ENCODE results near the gene RBMS3. TPM values are rescaled to one million over a fixed set of nuclear protein-coding genes. Genes with fewer than 3 reads are reported as not detected.

RBMS3 gene
- total and polyA plus RNA-seq, 7 donors = 0.46 to 61.9 (median 39.9) TPM

DNA sequence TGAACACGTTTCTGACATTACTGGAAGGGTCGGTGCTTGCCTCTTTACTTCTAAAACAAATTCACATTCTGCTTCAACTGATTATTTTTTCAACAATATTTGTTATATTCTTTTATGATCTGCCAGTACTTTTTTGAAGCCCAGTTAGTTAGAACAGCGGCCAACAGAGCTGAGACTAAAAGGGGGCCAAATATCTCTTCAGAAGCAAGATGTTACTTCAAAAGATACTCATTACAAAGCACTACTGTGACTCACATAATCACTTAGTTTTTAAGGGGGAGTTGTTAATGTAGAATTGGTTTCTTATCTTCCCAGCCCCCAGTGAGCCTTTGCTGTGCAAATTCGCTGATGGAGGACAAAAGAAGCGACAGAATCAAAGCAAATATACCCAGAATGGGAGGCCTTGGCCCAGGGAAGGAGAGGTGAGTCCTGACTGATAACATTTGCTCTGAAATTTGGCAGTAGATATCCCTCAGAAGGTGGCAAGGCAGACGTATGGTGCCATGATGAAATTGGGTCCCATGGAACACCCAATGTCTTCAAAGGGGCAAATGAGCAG, 587.8 kb downstream of the RBMS3 start:
- Histone ChIP-seq H3K9me3 (no peaks in the 10 kb centered on the region), H3K27me3 (no peaks in the 10 kb centered on the region), H3K4me3 (no peak overlapping the region), H3K27ac (no peak overlapping the region), H3K4me1 (no peaks in the 10 kb centered on the region), H3K36me3 (no peaks in the 10 kb centered on the region)
- no peak for DNase-seq
- TF ChIP-seq POLR2A (IDR thresholded peaks at IDR 0.05) = no peak
- TF ChIP-seq, protein P1, sequence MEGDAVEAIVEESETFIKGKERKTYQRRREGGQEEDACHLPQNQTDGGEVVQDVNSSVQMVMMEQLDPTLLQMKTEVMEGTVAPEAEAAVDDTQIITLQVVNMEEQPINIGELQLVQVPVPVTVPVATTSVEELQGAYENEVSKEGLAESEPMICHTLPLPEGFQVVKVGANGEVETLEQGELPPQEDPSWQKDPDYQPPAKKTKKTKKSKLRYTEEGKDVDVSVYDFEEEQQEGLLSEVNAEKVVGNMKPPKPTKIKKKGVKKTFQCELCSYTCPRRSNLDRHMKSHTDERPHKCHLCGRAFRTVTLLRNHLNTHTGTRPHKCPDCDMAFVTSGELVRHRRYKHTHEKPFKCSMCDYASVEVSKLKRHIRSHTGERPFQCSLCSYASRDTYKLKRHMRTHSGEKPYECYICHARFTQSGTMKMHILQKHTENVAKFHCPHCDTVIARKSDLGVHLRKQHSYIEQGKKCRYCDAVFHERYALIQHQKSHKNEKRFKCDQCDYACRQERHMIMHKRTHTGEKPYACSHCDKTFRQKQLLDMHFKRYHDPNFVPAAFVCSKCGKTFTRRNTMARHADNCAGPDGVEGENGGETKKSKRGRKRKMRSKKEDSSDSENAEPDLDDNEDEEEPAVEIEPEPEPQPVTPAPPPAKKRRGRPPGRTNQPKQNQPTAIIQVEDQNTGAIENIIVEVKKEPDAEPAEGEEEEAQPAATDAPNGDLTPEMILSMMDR (IDR thresholded peaks at IDR 0.05) = no peak
- TF ChIP-seq POLR2AphosphoS5 (IDR thresholded peaks at IDR 0.05) = no peak
- TF ChIP-seq EP300 (IDR thresholded peaks at IDR 0.05) = no peak
- intact Hi-C loops (cut with DNase I) = no loop called here
- 83 to 84% methylated on average over 6 of the region's 6 CpGs for WGBS, 2 donors

DNA sequence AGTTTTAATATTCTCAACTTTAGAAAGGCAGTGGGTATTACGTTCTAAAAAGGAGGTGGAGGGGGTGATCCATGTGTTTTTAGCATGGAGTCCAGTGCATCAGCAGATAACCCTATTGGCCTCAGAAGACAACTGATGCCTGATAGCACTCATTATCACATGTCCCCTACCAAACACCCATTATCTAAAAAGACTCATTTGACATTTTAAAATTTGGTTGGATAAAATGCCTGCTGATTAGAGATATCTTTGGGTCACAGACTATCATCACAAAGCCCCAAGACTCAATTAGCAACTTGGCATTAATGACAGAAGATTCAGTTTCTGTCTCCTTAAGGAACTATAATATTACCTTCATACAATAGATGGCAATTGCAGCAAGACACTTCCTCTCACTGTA, 589.3 kb downstream of the RBMS3 start:
- WGBS, 2 donors = 87 to 94% methylated on average over 1 of the region's 1 CpG
- Histone ChIP-seq H3K4me3 (no peak overlapping the region), H3K9me3 (no peaks in the 10 kb centered on the region)

DNA sequence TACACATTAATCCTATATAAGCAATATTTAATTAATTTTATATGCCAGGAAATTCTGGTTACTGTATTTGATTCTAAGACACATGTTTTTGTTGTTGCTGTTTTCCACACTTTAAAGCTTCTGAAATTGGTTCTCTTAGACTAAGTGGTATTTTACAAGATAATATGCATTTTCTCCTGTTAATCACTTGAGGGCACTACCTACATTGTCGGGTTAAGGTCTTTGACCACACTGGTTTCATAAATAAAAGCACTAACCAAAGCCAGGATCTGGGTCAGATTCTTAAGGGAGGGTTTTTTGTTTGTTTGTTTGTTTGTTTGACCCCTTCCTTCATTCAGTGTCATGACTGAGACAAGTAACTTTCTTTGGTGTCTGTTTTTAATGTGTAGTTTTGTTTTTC, 590.2 kb downstream of the RBMS3 start:
- intact Hi-C loops (cut with DNase I) = no loop called here
- no peaks in the 10 kb centered on the region for H3K36me3 ChIP-seq
- H3K4me3 ChIP-seq = no peak overlapping the region
- no peak overlapping the region for H3K27ac ChIP-seq
- no peaks in the 10 kb centered on the region for H3K4me1 ChIP-seq
- TF ChIP-seq POLR2AphosphoS5 (IDR thresholded peaks at IDR 0.05) (no peak), POLR2A (IDR thresholded peaks at IDR 0.05) (no peak), EP300 (IDR thresholded peaks at IDR 0.05) (no peak)
- TF ChIP-seq, protein P1 (IDR thresholded peaks at IDR 0.05) = no peak
- H3K9me3 ChIP-seq = no peaks in the 10 kb centered on the region
- no peak for DNase-seq
- WGBS, 2 donors = 35 to 63% methylated on average over 1 of the region's 1 CpG
- H3K27me3 ChIP-seq = no peaks in the 10 kb centered on the region

More for the DNA sequence above, 589.3 kb downstream of the RBMS3 start:
- Histone ChIP-seq H3K27me3 (no peaks in the 10 kb centered on the region), H3K27ac (no peak overlapping the region), H3K4me1 (no peaks in the 10 kb centered on the region), H3K36me3 (no peaks in the 10 kb centered on the region)
- DNase-seq = no peak
- TF ChIP-seq, protein P1 (IDR thresholded peaks at IDR 0.05) = no peak
- intact Hi-C loops (cut with DNase I) = no loop called here

DNA sequence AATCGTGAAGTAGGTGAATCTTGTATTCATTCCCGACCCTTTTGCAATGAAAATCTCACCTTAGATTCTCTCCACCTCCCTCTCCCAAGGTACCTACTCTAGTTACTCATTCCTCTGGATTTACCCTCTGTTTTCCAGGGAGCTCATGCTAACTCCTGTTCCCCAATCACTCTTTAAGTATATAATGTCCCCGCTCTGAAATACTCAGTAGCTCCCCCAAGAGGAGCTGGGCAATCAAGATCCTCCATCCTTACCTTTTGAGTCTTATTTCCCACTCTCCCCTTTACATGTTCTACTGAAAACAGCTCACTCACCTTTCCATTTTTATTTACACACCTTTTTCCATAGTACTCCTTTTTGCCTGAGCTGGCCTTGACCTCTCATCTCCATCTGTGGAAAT, 599.9 kb downstream of the RBMS3 start:
- no peak for DNase-seq
- Histone ChIP-seq H3K9me3 (no peaks in the 10 kb centered on the region), H3K27me3 (no peaks in the 10 kb centered on the region), H3K36me3 (no peaks in the 10 kb centered on the region), H3K4me1 (no peaks in the 10 kb centered on the region), H3K4me3 (no peak overlapping the region), H3K27ac (no peak overlapping the region)
- 89 to 93% methylated on average over 3 of the region's 3 CpGs for WGBS, 2 donors
- intact Hi-C loops (cut with DNase I) = no loop called here
- TF ChIP-seq, protein P1 (IDR thresholded peaks at IDR 0.05) = no peak
- TF ChIP-seq POLR2AphosphoS5 (IDR thresholded peaks at IDR 0.05) = no peak
- TF ChIP-seq POLR2A (IDR thresholded peaks at IDR 0.05) = no peak
- TF ChIP-seq EP300 (IDR thresholded peaks at IDR 0.05) = no peak

DNA sequence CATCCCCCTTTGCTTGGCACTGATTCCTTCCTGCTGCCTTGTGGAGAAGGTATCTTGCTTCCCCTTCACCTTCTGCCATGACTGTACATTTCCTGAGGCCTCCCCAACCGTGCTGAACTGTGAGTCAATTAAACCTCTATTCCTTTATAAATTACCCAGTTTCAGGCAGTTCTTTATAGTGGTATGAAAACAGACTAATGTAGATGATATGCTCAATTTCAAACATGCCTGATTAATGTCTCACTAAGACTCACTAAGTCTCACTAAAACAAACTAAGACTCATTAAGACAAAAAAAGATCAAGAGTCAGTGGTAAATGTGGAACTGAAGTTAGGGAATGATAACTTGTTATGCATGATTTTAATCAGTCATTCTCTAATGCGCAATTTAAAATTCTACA, 606.6 kb downstream of the RBMS3 start:
- intact Hi-C loops (cut with DNase I) = no loop called here
- H3K9me3 ChIP-seq = no peaks in the 10 kb centered on the region
- TF ChIP-seq POLR2A (IDR thresholded peaks at IDR 0.05) = no peak
- TF ChIP-seq, protein P1 (IDR thresholded peaks at IDR 0.05) = no peak
- no peak for TF ChIP-seq POLR2AphosphoS5 (IDR thresholded peaks at IDR 0.05)
- no peak for TF ChIP-seq EP300 (IDR thresholded peaks at IDR 0.05)
- no peak for DNase-seq
- no peaks in the 10 kb centered on the region for H3K27me3 ChIP-seq
- H3K36me3 ChIP-seq = no peaks in the 10 kb centered on the region
- no peak overlapping the region for H3K27ac ChIP-seq
- WGBS, 2 donors = 75 to 82% methylated on average over 2 of the region's 2 CpGs
- H3K4me3 ChIP-seq = no peak overlapping the region
- H3K4me1 ChIP-seq = no peaks in the 10 kb centered on the region
